Measurements from ENCODE around the gene DNAJC27. TPM values are rescaled to one million over a fixed set of nuclear protein-coding genes. Genes with fewer than 3 reads are reported as not detected.
A peak's percentile ranks its signal among the peaks of the same experiment; 100 is the strongest.

DNAJC27 gene
- polyA plus RNA-seq, 1 experiment: 2.3 TPM

DNA sequence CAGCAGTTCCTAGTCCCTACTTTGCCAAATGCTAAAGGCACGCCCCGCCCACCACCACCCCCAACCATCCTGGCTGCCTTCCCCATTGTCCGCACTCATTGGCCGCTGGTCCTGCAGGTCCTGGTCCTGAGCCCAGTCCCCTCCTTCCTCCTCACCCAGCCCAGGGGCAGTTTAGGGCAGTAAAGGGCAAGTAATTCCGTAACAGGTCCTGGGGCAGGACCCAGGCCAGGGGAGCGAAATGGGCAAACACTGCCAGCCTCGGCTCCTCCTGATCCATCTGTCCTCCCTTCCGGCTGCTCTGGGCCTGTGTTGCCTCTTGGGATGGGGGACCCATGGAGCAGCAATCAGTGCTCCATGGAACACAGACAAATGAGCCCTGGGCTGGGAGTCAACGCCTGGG is 57.8 kb downstream of the DNAJC27 start:
- CTCF ChIA-PET: no interaction called here
- Histone ChIP-seq H3K4me3 (ENCODE audit: low read depth, low read length) (no peak overlapping the region), H3K36me3 (ENCODE audit: control insufficient read depth, insufficient read depth, low read length) (peaks cover 11% of the 10 kb centered on the region), H3K27me3 (ENCODE audit: control insufficient read depth, insufficient read depth, low read length) (no peaks in the 10 kb centered on the region)
- TF ChIP-seq, protein P1, sequence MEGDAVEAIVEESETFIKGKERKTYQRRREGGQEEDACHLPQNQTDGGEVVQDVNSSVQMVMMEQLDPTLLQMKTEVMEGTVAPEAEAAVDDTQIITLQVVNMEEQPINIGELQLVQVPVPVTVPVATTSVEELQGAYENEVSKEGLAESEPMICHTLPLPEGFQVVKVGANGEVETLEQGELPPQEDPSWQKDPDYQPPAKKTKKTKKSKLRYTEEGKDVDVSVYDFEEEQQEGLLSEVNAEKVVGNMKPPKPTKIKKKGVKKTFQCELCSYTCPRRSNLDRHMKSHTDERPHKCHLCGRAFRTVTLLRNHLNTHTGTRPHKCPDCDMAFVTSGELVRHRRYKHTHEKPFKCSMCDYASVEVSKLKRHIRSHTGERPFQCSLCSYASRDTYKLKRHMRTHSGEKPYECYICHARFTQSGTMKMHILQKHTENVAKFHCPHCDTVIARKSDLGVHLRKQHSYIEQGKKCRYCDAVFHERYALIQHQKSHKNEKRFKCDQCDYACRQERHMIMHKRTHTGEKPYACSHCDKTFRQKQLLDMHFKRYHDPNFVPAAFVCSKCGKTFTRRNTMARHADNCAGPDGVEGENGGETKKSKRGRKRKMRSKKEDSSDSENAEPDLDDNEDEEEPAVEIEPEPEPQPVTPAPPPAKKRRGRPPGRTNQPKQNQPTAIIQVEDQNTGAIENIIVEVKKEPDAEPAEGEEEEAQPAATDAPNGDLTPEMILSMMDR (IDR thresholded peaks at IDR 0.05; ENCODE audit: insufficient read depth, low read depth, low read length): no peak
- no peak for DNase-seq (ENCODE audit: low read depth)
- POLR2A ChIA-PET: no interaction called here

DNA sequence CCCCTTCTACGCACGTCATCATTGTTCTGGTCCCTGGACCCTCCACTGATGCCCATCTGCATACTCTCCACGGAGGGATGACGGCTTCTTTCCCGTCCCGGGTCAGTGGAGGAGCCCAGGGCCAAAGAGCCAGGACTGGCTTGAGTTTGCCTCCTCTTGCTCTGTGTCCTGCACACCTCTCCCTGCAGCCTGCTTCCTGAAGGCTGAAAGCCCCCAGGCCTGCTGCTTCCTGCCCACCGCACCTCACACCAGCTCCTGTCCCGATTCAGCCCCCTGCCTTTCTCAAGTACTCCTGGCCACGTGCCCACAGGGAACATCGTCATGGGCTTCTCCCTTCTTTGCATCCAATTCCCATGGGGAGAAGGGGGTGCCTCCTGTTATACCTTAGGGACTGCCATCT is 58.8 kb downstream of the DNAJC27 start:
- CTCF ChIA-PET: interaction anchor here (0.7 kb wide), 1 partner anchor 20 kb away, joined by 4 read pairs; no protein-coding TSS in a partner anchor
- POLR2A ChIA-PET: no interaction called here
- no peaks in the 10 kb centered on the region for H3K27me3 ChIP-seq (ENCODE audit: control insufficient read depth, insufficient read depth, low read length)
- H3K4me3 ChIP-seq (ENCODE audit: low read depth, low read length): no peak overlapping the region
- peaks cover 8% of the 10 kb centered on the region for H3K36me3 ChIP-seq (ENCODE audit: control insufficient read depth, insufficient read depth, low read length)
- TF ChIP-seq, protein P1 (IDR thresholded peaks at IDR 0.05; ENCODE audit: insufficient read depth, low read depth, low read length): no peak
- DNase-seq (ENCODE audit: low read depth): no peak

DNA sequence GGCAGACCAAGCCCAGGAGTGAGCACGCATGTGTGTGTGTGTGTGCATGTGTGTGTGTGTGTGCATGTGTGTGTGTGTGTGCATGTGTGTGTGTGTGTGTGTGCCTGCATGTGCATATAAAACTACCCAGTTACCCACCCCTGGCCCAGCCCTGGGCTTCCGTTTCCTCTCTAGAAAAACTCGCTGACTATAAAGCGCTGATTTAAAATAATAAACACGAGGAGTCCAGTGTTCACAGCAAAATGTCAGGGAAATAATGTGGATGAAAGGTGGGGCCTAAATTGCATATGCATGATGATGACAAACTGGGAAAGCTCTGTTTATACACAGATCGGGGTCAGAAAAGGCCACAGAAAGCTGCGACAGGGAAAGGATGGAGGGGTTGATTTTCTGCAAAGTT is 59.2 kb downstream of the DNAJC27 start:
- no peak overlapping the region for H3K4me3 ChIP-seq (ENCODE audit: low read depth, low read length)
- TF ChIP-seq, protein P1 (IDR thresholded peaks at IDR 0.05; ENCODE audit: insufficient read depth, low read depth, low read length): no peak
- POLR2A ChIA-PET: no interaction called here
- H3K36me3 ChIP-seq (ENCODE audit: control insufficient read depth, insufficient read depth, low read length): peaks cover 8% of the 10 kb centered on the region
- H3K27me3 ChIP-seq (ENCODE audit: control insufficient read depth, insufficient read depth, low read length): no peaks in the 10 kb centered on the region
- CTCF ChIA-PET: interaction anchor here (0.7 kb wide), 1 partner anchor 20 kb away, joined by 4 read pairs; no protein-coding TSS in a partner anchor
- DNase-seq (ENCODE audit: low read depth): no peak

DNA sequence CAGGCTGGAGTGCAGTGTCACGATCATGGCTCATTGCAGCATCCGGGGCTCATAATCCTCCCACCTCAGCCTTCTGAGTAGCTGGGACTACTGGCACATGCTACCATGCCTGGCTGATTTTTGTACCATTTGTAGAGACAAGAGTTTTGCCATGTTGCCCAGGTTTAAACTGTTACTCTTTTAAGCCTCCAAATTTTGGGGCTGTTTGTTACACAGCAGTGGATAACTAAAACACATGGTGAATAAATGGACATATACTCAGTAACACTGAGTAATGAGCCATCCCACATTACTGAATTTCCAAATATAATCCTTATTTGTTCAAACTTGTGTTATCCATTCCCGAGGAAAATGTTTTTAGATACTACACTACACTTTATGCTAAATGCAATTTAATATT is 61.5 kb downstream of the DNAJC27 start:
- ChIA-PET CTCF (no interaction called here), POLR2A (no interaction called here)
- Histone ChIP-seq H3K4me3 (ENCODE audit: low read depth, low read length) (no peak overlapping the region), H3K27me3 (ENCODE audit: control insufficient read depth, insufficient read depth, low read length) (no peaks in the 10 kb centered on the region), H3K36me3 (ENCODE audit: control insufficient read depth, insufficient read depth, low read length) (peaks cover 6% of the 10 kb centered on the region)
- TF ChIP-seq, protein P1 (IDR thresholded peaks at IDR 0.05; ENCODE audit: insufficient read depth, low read depth, low read length): no peak
- no peak for DNase-seq (ENCODE audit: low read depth)

DNA sequence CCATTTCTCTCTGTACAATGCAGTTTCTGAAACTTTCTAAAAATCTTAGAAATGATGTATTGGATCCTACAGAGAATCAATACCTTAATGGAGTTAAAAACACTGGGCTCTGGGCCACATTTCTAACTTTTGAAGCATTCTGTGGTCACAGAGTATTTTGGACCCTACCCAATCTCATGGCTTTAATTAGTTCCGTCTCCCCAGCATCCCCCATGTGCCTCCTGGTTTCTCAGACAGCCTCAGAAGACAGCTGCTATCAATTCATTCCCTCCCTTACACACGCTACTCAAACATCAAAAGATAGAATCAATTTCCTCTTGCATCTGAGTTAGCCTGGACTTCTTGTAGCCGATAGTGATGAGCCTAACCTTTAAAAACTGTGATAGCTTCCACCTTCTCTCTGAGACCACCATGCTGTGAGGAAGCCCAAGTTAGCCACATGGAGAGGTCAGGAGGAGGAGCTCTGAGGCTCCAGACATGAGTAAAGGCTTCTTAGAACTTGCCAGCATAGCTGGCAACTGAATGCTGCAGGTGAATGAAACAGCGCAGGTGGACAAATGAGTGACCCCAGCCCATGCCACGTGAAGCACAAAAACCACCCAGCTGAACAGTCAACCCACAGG is 62.1 kb downstream of the DNAJC27 start:
- peaks cover 4% of the 10 kb centered on the region; the same call in 1 of the 2 replicates for H3K36me3 ChIP-seq (ENCODE audit: control insufficient read depth, insufficient read depth, low read length)
- H3K4me3 ChIP-seq (ENCODE audit: low read depth, low read length): no peak overlapping the region
- POLR2A ChIA-PET: no interaction called here
- CTCF ChIA-PET: no interaction called here
- peak; percentile 70 for DNase-seq (ENCODE audit: low read depth)
- H3K27me3 ChIP-seq (ENCODE audit: control insufficient read depth, insufficient read depth, low read length): no peaks in the 10 kb centered on the region
- TF ChIP-seq, protein P1 (IDR thresholded peaks at IDR 0.05; ENCODE audit: insufficient read depth, low read depth, low read length): no peak

Measured in BJ (cell line).